Fibroblast of mammary gland (primary cell): ENCODE measurements around the gene TMEM87A.
A peak's percentile ranks its signal among the peaks of the same experiment; 100 is the strongest.

Source experiments
- DNase-seq: peaks from one replicate; pipeline ENCODE4 v3.0.0-alpha.2; 2010; ENCODE audit warnings: low read depth
- H3K4me3 ChIP-seq: 2 replicates; pipeline ENCODE4 v1.5.1; 2011; ENCODE audit warnings: low read depth, mild to moderate bottlenecking, low read length, moderate library complexity; ENCODE audit not compliant: control insufficient read depth
- CTCF ChIP-seq: conservative IDR thresholded peaks from 2 replicates; pipeline ENCODE4 v1.5.1; 2011; ENCODE audit warnings: low read depth, low read length, inconsistent platforms; ENCODE audit not compliant: control insufficient read depth, insufficient read depth

Gene TMEM87A

DNA sequence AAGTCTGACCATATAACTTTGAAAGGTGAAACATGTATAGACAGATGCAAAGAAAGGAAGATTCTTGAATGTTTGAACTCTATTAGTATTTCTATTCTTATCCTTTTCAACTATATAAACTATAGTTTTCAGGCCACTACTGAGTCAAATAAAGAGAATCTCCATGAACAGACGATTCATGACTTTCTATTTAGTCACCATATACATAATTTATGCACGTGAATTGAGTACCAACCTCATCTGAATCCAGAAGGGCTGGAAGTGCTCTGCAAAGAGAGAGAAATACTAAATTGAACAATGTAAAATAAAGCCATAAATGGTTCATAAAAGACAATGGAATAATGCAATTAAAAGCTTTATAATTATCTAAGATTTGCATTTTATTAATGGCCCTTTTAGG, 55.7 kb downstream of the TMEM87A start:
- no peak overlapping the region for H3K4me3 ChIP-seq
- DNase-seq = no peak
- TF ChIP-seq CTCF = no peak

DNA sequence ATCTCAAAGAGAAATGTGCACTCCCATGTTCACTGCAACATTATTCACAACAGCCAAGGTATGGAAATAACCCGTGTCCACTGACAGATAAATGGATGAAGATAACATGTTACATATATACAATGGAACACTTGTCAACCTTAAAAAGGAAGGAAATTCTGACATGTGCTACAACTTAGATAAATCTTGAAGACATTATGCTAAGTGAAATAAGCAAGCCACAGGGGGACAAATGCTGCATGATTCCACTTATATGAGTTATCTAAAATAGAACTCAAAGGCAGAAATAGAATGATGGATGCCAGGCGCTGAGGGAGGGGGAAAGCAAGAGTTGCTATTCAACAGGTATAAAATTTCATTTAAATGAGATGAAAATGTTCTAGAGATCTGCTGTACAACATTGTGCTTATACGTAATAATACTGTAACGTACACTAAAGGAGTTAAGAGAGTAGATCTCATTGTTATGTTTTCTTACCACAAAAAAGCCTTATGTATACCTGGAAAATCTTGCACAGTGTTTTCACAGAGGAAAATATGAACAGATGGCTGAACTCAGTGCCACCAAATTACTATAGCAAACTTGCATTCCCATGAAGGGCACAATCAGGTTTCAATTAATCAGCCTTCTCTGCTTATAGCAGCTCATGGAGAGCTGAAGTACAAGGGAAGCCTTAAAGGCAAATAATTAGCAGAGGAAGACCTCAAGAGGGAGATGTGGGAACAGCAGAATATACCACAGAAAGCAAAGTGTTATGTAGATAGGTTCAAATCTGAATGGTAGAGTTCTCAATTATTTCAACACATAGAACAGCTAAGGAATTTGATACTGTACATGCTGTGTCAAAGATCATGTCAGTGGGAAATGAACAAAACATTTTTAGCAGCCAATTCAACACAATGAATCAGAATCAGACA, 57.1 kb downstream of the TMEM87A start:
- peak; percentile 9 for DNase-seq
- no peak for TF ChIP-seq CTCF
- no peak overlapping the region for H3K4me3 ChIP-seq

DNA sequence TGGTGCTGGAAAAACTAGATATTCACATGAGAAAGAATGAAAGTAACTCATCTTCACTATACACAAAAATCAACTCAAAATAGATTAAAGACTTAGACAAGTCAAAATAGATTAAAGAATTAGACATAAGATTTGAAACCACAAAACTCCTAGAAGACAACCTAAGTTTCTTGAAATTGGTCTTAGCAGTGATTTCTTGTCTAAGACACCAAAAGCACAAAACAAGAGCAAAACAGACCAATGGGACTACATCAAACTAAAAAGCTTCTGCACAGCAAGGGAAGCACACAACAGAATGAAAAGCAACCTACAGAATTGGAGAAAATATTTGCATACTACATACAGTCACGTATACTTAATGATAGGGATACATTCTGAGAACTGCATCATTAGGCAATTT, 58.6 kb downstream of the TMEM87A start:
- no peak for DNase-seq
- no peak for TF ChIP-seq CTCF
- no peak overlapping the region for H3K4me3 ChIP-seq

- no peak for DNase-seq
- H3K4me3 ChIP-seq = no peak overlapping the region
- TF ChIP-seq CTCF = no peak
Measured at GRCh38 chr15:42213511-42213910, 59.7 kb downstream of the TMEM87A start.

DNA sequence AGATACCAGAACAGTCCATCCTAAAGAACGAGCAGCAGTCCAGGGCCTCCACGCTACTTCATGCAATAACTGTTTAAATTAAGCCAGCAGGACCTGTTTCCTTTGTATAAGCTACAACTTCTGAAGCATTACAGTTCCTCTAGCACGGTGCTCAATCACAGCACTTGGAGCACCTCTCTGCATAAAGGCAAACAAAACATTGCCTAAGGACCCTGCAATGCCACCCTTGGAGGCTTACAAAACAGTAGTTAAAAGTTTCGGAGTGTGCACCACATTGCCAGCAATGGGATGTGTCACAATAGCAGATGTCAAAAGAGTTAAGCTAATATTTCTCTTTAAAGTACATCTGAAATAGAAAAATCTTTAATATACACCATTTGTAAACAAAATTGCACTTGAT, 62.5 kb downstream of the TMEM87A start:
- TF ChIP-seq CTCF = no peak

DNA sequence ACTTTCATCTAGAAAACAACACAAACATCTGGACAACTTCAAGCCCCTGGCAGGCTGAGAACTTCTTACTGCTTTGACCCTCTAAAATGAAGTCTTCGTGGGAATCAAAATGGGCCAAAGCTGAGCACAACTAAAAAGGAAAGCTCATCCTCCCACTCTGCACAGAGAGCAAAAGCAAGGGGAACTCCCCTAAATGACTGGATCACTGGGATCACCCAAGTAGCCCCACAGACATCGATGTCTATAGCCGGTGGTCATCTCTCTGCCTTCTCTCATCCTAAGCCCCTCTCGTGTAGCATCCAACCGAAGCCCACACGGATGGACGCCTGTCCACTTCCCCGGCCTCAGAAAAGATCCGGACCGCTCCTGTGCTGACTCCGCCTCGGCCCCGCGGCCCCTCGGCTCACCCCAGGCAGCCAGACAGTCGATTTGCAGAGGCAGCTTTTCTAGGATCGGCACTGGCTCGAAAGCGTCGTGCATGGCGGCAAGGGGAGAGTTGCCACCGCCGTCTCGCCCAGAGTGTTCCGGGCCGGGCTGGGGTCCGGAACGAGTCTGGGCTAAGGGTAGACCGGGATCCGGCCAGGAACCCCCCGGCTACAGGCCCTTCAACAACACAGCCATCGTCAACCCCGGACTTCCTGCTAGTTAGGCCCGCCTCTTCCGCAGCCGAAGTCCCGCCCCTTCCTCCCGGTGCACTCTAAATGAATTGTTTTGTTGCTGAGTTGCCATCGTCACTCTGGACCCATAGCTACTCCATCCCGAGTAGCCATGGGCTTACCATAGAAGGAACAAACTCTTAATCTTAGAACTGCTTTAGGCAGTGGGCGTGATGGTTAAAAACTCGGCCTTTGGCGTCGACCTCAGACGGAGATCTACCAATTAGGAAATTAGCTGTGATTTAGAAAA, 65.3 kb downstream of the TMEM87A start, which contains the start of gene VPS39:
VPS39 (minus strand) TSS at position 631 of the 906 bp plus-strand sequence; CDS start at position 480, 151 bp downstream.
- DNase-seq = peak; percentile 83
- H3K4me3 ChIP-seq = peak within 1 kb of the TSS; percentile 96
- no peak for TF ChIP-seq CTCF

More for the DNA sequence above, 62.5 kb downstream of the TMEM87A start:
- no peak overlapping the region for H3K4me3 ChIP-seq
- no peak for DNase-seq
